PC-3 (cell line): ENCODE results near the gene PYGM.

ENCODE experiments used
- CTCF ChIP-seq: fragments of 300-600 bp; sonication (generic); conservative IDR thresholded peaks from 2 replicates; pipeline ENCODE4 v1.5.1; 2017; ENCODE audit warnings: antibody characterized with exemption, low read depth, mild to moderate bottlenecking, low read length
- EZH2 ChIP-seq: fragments of 300-600 bp; sonication (generic); IDR thresholded peaks from one replicate; pipeline ENCODE4 v1.6.1; 2017; ENCODE audit warnings: antibody characterized with exemption, mild to moderate bottlenecking, low read length; ENCODE audit not compliant: unreplicated experiment
- EZH2phosphoT487 ChIP-seq: fragments of 300-600 bp; sonication (generic); IDR thresholded peaks from 2 replicates; pipeline ENCODE4 v1.6.1; 2018; ENCODE audit warnings: mild to moderate bottlenecking, antibody characterized with exemption, low read length, borderline replicate concordance

- no peak for TF ChIP-seq CTCF
- no peak for TF ChIP-seq EZH2
- TF ChIP-seq EZH2phosphoT487 = no peak
These were observed 9.5 kb upstream of the PYGM start for GRCh38 chr11:64769283-64769682.
